GM19023 (cell line): ENCODE results near the gene SPATA6.
"Not testable (repeated sequence)": the region's sequence is repeated elsewhere in the genome, so short reads cannot be mapped to it uniquely, and the experiment has no call there.

Experiments used
- ATAC-seq: cut with Tn5 transposase; IDR thresholded peaks from one replicate; pipeline ENCODE4 v1.9.1; 2021; ENCODE audit warnings: mild to moderate bottlenecking, moderate library complexity; ENCODE audit not compliant: unreplicated experiment

The SPATA6 gene

GRCh38 chr1:48362901-48363300 lies 109.1 kb downstream of the SPATA6 start:
- ATAC-seq = no peak

GRCh38 chr1:48356901-48357300 lies 115.1 kb downstream of the SPATA6 start:
- ATAC-seq = no peak

GRCh38 chr1:48344373-48344772 lies 127.6 kb downstream of the SPATA6 start:
- ATAC-seq = no peak

GRCh38 chr1:48341221-48341620 lies 130.8 kb downstream of the SPATA6 start:
- no peak for ATAC-seq

- no peak for ATAC-seq
Measured at GRCh38 chr1:48338257-48338656, 133.7 kb downstream of the SPATA6 start.

GRCh38 chr1:48333316-48333715 lies 138.7 kb downstream of the SPATA6 start:
- no peak for ATAC-seq

GRCh38 chr1:48332115-48332514 lies 139.9 kb downstream of the SPATA6 start:
- no peak for ATAC-seq

- ATAC-seq = no peak
Measured at GRCh38 chr1:48329905-48330304, 142.1 kb downstream of the SPATA6 start.

GRCh38 chr1:48329486-48329885 lies 142.5 kb downstream of the SPATA6 start:
- no peak for ATAC-seq

- not testable (repeated sequence) for ATAC-seq
Measured at GRCh38 chr1:48311829-48312228, 160.2 kb downstream of the SPATA6 start.

GRCh38 chr1:48309564-48310082 lies 162.4 kb downstream of the SPATA6 start:
- ATAC-seq = no peak

- no peak for ATAC-seq
Measured at GRCh38 chr1:48302652-48303051, 169.4 kb downstream of the SPATA6 start.

- no peak for ATAC-seq
Measured at GRCh38 chr1:48294656-48295055, 177.3 kb downstream of the SPATA6 start.

GRCh38 chr1:48294094-48294493 lies 177.9 kb downstream of the SPATA6 start:
- ATAC-seq = not testable (repeated sequence)

GRCh38 chr1:48292706-48293105 lies 179.3 kb downstream of the SPATA6 start:
- no peak for ATAC-seq

- no peak for ATAC-seq
Measured at GRCh38 chr1:48291421-48291820, 180.6 kb downstream of the SPATA6 start.

GRCh38 chr1:48285525-48285924 lies 186.5 kb downstream of the SPATA6 start:
- no peak for ATAC-seq

GRCh38 chr1:48284696-48285420 lies 187.1 kb downstream of the SPATA6 start:
- ATAC-seq = not testable (repeated sequence)

GRCh38 chr1:48282329-48282728 lies 189.7 kb downstream of the SPATA6 start:
- not testable (repeated sequence) for ATAC-seq

GRCh38 chr1:48277437-48277836 lies 194.6 kb downstream of the SPATA6 start:
- not testable (repeated sequence) for ATAC-seq

GRCh38 chr1:48266576-48266975 lies 205.4 kb downstream of the SPATA6 start:
- ATAC-seq = no peak

- ATAC-seq = no peak
Measured at GRCh38 chr1:48263041-48263440, 209.0 kb downstream of the SPATA6 start.
